HG03432 (cell line): Measurements from ENCODE around the gene HOXD4.

Experiments
- ATAC-seq: cut with Tn5 transposase; IDR thresholded peaks from one replicate; pipeline ENCODE4 v1.9.1; 2021; ENCODE audit warnings: mild to moderate bottlenecking, moderate library complexity; ENCODE audit not compliant: unreplicated experiment

The HOXD4 gene

GRCh38 chr2:176126929-176127773 is 24.2 kb upstream of the HOXD4 start:
- ATAC-seq = no peak

GRCh38 chr2:176127774-176128072 is 23.6 kb upstream of the HOXD4 start:
- ATAC-seq = no peak

GRCh38 chr2:176128172-176128981 is 23.0 kb upstream of the HOXD4 start:
- ATAC-seq = no peak

GRCh38 chr2:176128982-176129796 is 22.2 kb upstream of the HOXD4 start, which contains the start of gene HOXD8:
HOXD8 (plus strand) TSS chr2:176129705; CDS start chr2:176130367, 662 bp downstream.
- no peak for ATAC-seq

GRCh38 chr2:176129813-176130146 is 21.6 kb upstream of the HOXD4 start:
- ATAC-seq = no peak

- ATAC-seq = no peak
These were observed 21.0 kb upstream of the HOXD4 start for GRCh38 chr2:176130147-176130956.

- ATAC-seq = no peak
These were observed 20.1 kb upstream of the HOXD4 start for GRCh38 chr2:176130957-176131847.

- ATAC-seq = no peak
These were observed 19.5 kb upstream of the HOXD4 start for GRCh38 chr2:176131848-176132158.

- no peak for ATAC-seq
These were observed 18.9 kb upstream of the HOXD4 start for GRCh38 chr2:176132205-176133171.

GRCh38 chr2:176133389-176133788 is 18.0 kb upstream of the HOXD4 start:
- ATAC-seq = no peak

GRCh38 chr2:176134035-176134434 is 17.3 kb upstream of the HOXD4 start:
- no peak for ATAC-seq

GRCh38 chr2:176135035-176135440 is 16.3 kb upstream of the HOXD4 start:
- no peak for ATAC-seq

- ATAC-seq = no peak
These were observed 14.7 kb upstream of the HOXD4 start for GRCh38 chr2:176136374-176137251.

GRCh38 chr2:176137252-176137580 is 14.1 kb upstream of the HOXD4 start:
- ATAC-seq = no peak

- ATAC-seq = no peak
These were observed 13.4 kb upstream of the HOXD4 start for GRCh38 chr2:176137906-176138305.

- no peak for ATAC-seq
These were observed 12.8 kb upstream of the HOXD4 start for GRCh38 chr2:176138526-176138922.

GRCh38 chr2:176138923-176139660 is 12.3 kb upstream of the HOXD4 start:
- ATAC-seq = no peak
